HEK293 (cell line): ENCODE data around the gene COX10.

Experiments
- CTCF ChIA-PET: fragments of 350-600 bp; formaldehyde crosslinking; extraction: SDS; loops from one replicate; lab custom pipeline; 2021; ENCODE audit warnings: antibody characterized with exemption; lab: Yijun Ruan, JAX
- POLR2A ChIA-PET: fragments of 300-600 bp; formaldehyde crosslinking; extraction: SDS; loops from one replicate; lab custom pipeline; 2020; ENCODE audit warnings: antibody characterized with exemption, inconsistent platforms; lab: Yijun Ruan, JAX
- H3K27ac ChIP-seq: fragments of 200-500 bp; sonication (Bioruptor generic); 2 replicates; pipeline ENCODE4 v1.5.1; 2014; ENCODE audit warnings: low read depth, low read length, control low read depth, inconsistent platforms; ENCODE audit errors: extremely low read depth
- H3K36me3 ChIP-seq, 2 experiments: fragments of 200-500 bp in 1 of 2; sonication (Bioruptor generic) in 1 of 2; 1 replicate in 1 of 2; 2 replicates in 1 of 2; pipeline ENCODE4 v1.5.1; 2014 to 2017; ENCODE audit warnings: inconsistent platforms in 2 of 2, low read length in 2 of 2; ENCODE audit not compliant: control insufficient read depth in 2 of 2, insufficient read depth in 1 of 2
- H3K4me1 ChIP-seq: fragments of 200-500 bp; sonication (Bioruptor generic); 2 replicates; pipeline ENCODE4 v1.5.1; 2014; ENCODE audit warnings: mild to moderate bottlenecking, low read length, inconsistent platforms; ENCODE audit not compliant: control insufficient read depth, insufficient read depth
- H3K4me3 ChIP-seq: 2 replicates; pipeline ENCODE4 v1.5.1; 2011; ENCODE audit warnings: low read depth, mild to moderate bottlenecking, control low read depth, low read length, moderate library complexity
- H3K9me3 ChIP-seq: fragments of 200-500 bp; sonication (Bioruptor generic); 2 replicates; pipeline ENCODE4 v1.5.1; 2014; ENCODE audit warnings: low read depth, low read length, inconsistent platforms; ENCODE audit not compliant: control insufficient read depth, insufficient read depth
- BCL11A ChIP-seq: fragments of 450-650 bp; formaldehyde crosslinking; IDR thresholded peaks from 2 replicates; pipeline ENCODE4 v1.5.1; 2016; ENCODE audit warnings: low read depth, missing biosample characterization, missing genetic modification characterization
- BCL11B ChIP-seq: fragments of 450-650 bp; formaldehyde crosslinking; IDR thresholded peaks from 2 replicates; pipeline ENCODE4 v1.5.1; 2016; ENCODE audit warnings: low read depth, missing biosample characterization, missing genetic modification characterization
- FEZF1 ChIP-seq: fragments of 450-650 bp; formaldehyde crosslinking; IDR thresholded peaks from 2 replicates; pipeline ENCODE4 v1.5.1; 2016; ENCODE audit warnings: missing biosample characterization, missing genetic modification characterization
- GLI2 ChIP-seq: fragments of 450-650 bp; formaldehyde crosslinking; IDR thresholded peaks from 2 replicates; pipeline ENCODE4; 2017; ENCODE audit warnings: missing biosample characterization, missing genetic modification characterization, low read depth, borderline replicate concordance
- KLF1 ChIP-seq: fragments of 450-650 bp; formaldehyde crosslinking; IDR thresholded peaks from 2 replicates; pipeline ENCODE4 v1.5.1; 2016; ENCODE audit warnings: missing biosample characterization, missing genetic modification characterization
- KLF16 ChIP-seq: fragments of 450-650 bp; formaldehyde crosslinking; IDR thresholded peaks from 2 replicates; pipeline ENCODE4 v1.5.1; 2017; ENCODE audit warnings: missing biosample characterization, missing genetic modification characterization
- OSR2 ChIP-seq: fragments of 450-650 bp; formaldehyde crosslinking; IDR thresholded peaks from 2 replicates; pipeline ENCODE4 v1.5.1; 2016; ENCODE audit warnings: missing biosample characterization, missing genetic modification characterization
- SP7 ChIP-seq: fragments of 450-650 bp; formaldehyde crosslinking; IDR thresholded peaks from 2 replicates; pipeline ENCODE4 v1.5.1; 2016; ENCODE audit warnings: missing biosample characterization, missing genetic modification characterization
- ZBTB21 ChIP-seq: fragments of 450-650 bp; formaldehyde crosslinking; IDR thresholded peaks from 2 replicates; pipeline ENCODE4 v1.5.1; 2017; ENCODE audit warnings: missing biosample characterization, missing genetic modification characterization
- ZFHX2 ChIP-seq: fragments of 450-650 bp; formaldehyde crosslinking; conservative IDR thresholded peaks from 2 replicates; pipeline ENCODE4 v1.5.1; 2016; ENCODE audit warnings: missing biosample characterization, missing genetic modification characterization
- ZFP37 ChIP-seq: fragments of 450-650 bp; formaldehyde crosslinking; IDR thresholded peaks from 2 replicates; pipeline ENCODE4 v1.5.1; 2016; ENCODE audit warnings: missing biosample characterization, missing genetic modification characterization
- ZNF132 ChIP-seq: fragments of 450-650 bp; formaldehyde crosslinking; IDR thresholded peaks from 2 replicates; pipeline ENCODE4 v1.5.1; 2017; ENCODE audit warnings: missing biosample characterization, missing genetic modification characterization, borderline replicate concordance
- ZNF133 ChIP-seq: fragments of 450-650 bp; formaldehyde crosslinking; IDR thresholded peaks from 2 replicates; pipeline ENCODE4 v1.5.1; 2016; ENCODE audit warnings: missing biosample characterization, missing genetic modification characterization
- ZNF202 ChIP-seq: fragments of 450-650 bp; formaldehyde crosslinking; IDR thresholded peaks from 2 replicates; pipeline ENCODE4 v1.5.1; 2016; ENCODE audit warnings: missing biosample characterization, missing genetic modification characterization, borderline replicate concordance
- ZNF221 ChIP-seq: fragments of 450-650 bp; formaldehyde crosslinking; IDR thresholded peaks from 2 replicates; pipeline ENCODE4 v1.5.1; 2017; ENCODE audit warnings: missing biosample characterization, missing genetic modification characterization, borderline replicate concordance
- ZNF24 ChIP-seq: fragments of 450-650 bp; formaldehyde crosslinking; IDR thresholded peaks from 2 replicates; pipeline ENCODE4 v1.5.1; 2016; ENCODE audit warnings: missing biosample characterization, missing genetic modification characterization
- ZNF248 ChIP-seq: fragments of 450-650 bp; formaldehyde crosslinking; IDR thresholded peaks from 2 replicates; pipeline ENCODE4 v1.5.1; 2017; ENCODE audit warnings: missing biosample characterization, missing genetic modification characterization
- ZNF274 ChIP-seq, 2 experiments: fragments of 200-500 bp in 1 of 2; fragments of 450-650 bp in 1 of 2; sonication (Bioruptor generic) in 1 of 2; formaldehyde crosslinking in 1 of 2; IDR thresholded peaks; 2 replicates each; pipeline versions ENCODE4 v1.5.1 to v1.6.1; 2014 to 2016; ENCODE audit warnings: borderline replicate concordance in 1 of 2, inconsistent platforms in 1 of 2, low read length in 1 of 2, missing biosample characterization in 1 of 2, missing genetic modification characterization in 1 of 2
- ZNF433 ChIP-seq: fragments of 450-650 bp; formaldehyde crosslinking; IDR thresholded peaks from 2 replicates; pipeline ENCODE4 v1.5.1; 2016; ENCODE audit warnings: missing biosample characterization, missing genetic modification characterization, low read depth
- ZNF473 ChIP-seq: fragments of 450-650 bp; formaldehyde crosslinking; IDR thresholded peaks from 2 replicates; pipeline ENCODE4 v1.5.1; 2017; ENCODE audit warnings: missing biosample characterization, missing genetic modification characterization
- ZNF561 ChIP-seq: fragments of 450-650 bp; IDR thresholded peaks from 2 replicates; pipeline ENCODE4 v1.5.1; 2018; ENCODE audit warnings: missing biosample characterization, missing genetic modification characterization, borderline replicate concordance
- ZNF621 ChIP-seq: fragments of 450-650 bp; formaldehyde crosslinking; IDR thresholded peaks from 2 replicates; pipeline ENCODE4 v1.5.1; 2017; ENCODE audit warnings: missing biosample characterization, missing genetic modification characterization
- ZNF626 ChIP-seq: fragments of 450-650 bp; sonication (Bioruptor Pico); formaldehyde crosslinking; IDR thresholded peaks from 2 replicates; pipeline ENCODE4 v1.5.1; 2018; ENCODE audit warnings: missing biosample characterization, missing genetic modification characterization, inconsistent platforms
- ZNF837 ChIP-seq: fragments of 450-650 bp; formaldehyde crosslinking; IDR thresholded peaks from 2 replicates; pipeline ENCODE4 v1.5.1; 2016; ENCODE audit warnings: missing biosample characterization, missing genetic modification characterization
- ZSCAN16 ChIP-seq: fragments of 450-650 bp; formaldehyde crosslinking; IDR thresholded peaks from 2 replicates; pipeline ENCODE4 v1.5.1; 2016; ENCODE audit warnings: missing biosample characterization, missing genetic modification characterization
- TF ChIP-seq, protein P1 (sequence below): fragments of 450-650 bp; formaldehyde crosslinking; IDR thresholded peaks from 2 replicates; pipeline ENCODE4 v1.5.1; 2016; ENCODE audit warnings: missing biosample characterization, missing genetic modification characterization
- TF ChIP-seq, protein P2 (sequence below): fragments of 450-650 bp; formaldehyde crosslinking; IDR thresholded peaks from 2 replicates; pipeline ENCODE4 v1.5.1; 2016; ENCODE audit warnings: missing biosample characterization, missing genetic modification characterization
- TF ChIP-seq, protein P3 (sequence below): fragments of 450-650 bp; formaldehyde crosslinking; IDR thresholded peaks from 2 replicates; pipeline ENCODE4 v1.5.1; 2016; ENCODE audit warnings: missing biosample characterization, missing genetic modification characterization
- TF ChIP-seq, protein P4 (sequence below): fragments of 450-650 bp; formaldehyde crosslinking; IDR thresholded peaks from 2 replicates; pipeline ENCODE4 v1.5.1; 2016; ENCODE audit warnings: missing biosample characterization, missing genetic modification characterization
- TF ChIP-seq, protein P5 (sequence below): fragments of 450-650 bp; formaldehyde crosslinking; IDR thresholded peaks from 2 replicates; pipeline ENCODE4 v1.5.1; 2017; ENCODE audit warnings: missing biosample characterization, missing genetic modification characterization

Gene COX10

DNA sequence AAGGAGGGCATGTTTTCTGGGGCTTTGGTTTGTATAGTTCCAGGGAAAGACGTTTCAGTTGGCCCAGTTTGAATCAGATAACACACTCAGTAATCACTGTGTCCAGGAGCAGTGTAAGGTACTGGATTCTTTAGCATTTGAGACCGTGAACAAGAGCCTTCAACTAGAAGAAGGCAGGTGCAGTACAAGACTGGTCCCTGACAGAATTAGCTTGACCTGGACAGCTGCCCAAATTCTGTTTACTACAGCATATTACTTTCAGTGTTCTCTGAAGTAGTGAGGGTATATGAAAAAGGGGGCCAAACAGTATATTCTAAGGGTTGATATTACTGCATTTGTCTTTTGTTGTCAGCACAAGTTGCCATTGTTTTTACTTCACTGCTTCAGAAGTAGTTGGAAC, 81.3 kb downstream of the COX10 start (continued):
- TF ChIP-seq, protein P1, sequence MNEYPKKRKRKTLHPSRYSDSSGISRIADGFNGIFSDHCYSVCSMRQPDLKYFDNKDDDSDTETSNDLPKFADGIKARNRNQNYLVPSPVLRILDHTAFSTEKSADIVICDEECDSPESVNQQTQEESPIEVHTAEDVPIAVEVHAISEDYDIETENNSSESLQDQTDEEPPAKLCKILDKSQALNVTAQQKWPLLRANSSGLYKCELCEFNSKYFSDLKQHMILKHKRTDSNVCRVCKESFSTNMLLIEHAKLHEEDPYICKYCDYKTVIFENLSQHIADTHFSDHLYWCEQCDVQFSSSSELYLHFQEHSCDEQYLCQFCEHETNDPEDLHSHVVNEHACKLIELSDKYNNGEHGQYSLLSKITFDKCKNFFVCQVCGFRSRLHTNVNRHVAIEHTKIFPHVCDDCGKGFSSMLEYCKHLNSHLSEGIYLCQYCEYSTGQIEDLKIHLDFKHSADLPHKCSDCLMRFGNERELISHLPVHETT (tag by site-specific recombination), result no peak
- TF ChIP-seq KLF1 (tag by site-specific recombination) (no peak), ZNF837 (tag by site-specific recombination) (no peak), KLF16 (tag by site-specific recombination) (no peak), ZNF24 (no peak), ZNF274 (IDR thresholded peaks at IDR 0.05; ENCODE audit: low read length) (no peak), ZNF274 (tag by site-specific recombination; IDR thresholded peaks at IDR 0.05; ENCODE audit: borderline replicate concordance) (no peak), ZNF473 (tag by site-specific recombination) (no peak), FEZF1 (tag by site-specific recombination) (no peak), ZNF133 (tag by site-specific recombination) (no peak), ZNF248 (tag by site-specific recombination) (no peak)
- TF ChIP-seq, protein P2, sequence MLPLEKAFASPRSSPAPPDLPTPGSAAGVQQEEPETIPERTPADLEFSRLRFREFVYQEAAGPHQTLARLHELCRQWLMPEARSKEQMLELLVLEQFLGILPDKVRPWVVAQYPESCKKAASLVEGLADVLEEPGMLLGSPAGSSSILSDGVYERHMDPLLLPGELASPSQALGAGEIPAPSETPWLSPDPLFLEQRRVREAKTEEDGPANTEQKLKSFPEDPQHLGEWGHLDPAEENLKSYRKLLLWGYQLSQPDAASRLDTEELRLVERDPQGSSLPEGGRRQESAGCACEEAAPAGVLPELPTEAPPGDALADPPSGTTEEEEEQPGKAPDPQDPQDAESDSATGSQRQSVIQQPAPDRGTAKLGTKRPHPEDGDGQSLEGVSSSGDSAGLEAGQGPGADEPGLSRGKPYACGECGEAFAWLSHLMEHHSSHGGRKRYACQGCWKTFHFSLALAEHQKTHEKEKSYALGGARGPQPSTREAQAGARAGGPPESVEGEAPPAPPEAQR (tag by site-specific recombination), result no peak
- TF ChIP-seq, all 188 proteins: peak for 0

DNA sequence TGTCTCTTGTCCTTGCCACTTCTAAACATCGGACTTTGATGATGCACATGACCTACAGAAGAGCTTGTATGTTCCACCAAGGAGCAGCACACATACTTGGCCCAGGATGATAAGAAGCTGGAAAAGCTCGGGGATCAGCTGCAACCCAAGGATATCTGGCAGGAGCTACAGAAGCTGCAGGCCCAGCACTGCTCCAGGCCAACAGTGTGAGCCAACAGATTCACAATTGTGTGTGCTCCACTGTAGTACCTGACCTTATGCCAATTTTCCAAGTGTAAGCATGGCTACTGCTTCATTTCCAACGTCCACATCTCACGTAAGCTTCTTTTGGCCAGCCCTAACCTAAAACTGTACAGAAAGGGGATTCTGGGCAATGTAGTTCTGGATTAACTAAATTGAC, 83.4 kb downstream of the COX10 start:
- no peaks in the 10 kb centered on the region for H3K9me3 ChIP-seq
- H3K36me3 ChIP-seq, result no peaks in the 10 kb centered on the region
- ChIA-PET POLR2A (no interaction called here), CTCF (no interaction called here)
- no peak overlapping the region for H3K27ac ChIP-seq
- H3K4me1 ChIP-seq, result no peaks in the 10 kb centered on the region
- TF ChIP-seq, protein P2 (tag by site-specific recombination), result no peak
- TF ChIP-seq ZNF221 (tag by site-specific recombination) (no peak), ZNF132 (tag by site-specific recombination) (no peak), ZNF561 (no peak), ZBTB21 (tag by site-specific recombination) (no peak), SP7 (tag by site-specific recombination) (no peak), GLI2 (tag by site-specific recombination) (no peak), OSR2 (tag by site-specific recombination) (no peak), ZFP37 (tag by site-specific recombination) (no peak), ZSCAN16 (tag by site-specific recombination) (no peak), ZNF626 (tag by site-specific recombination) (no peak), BCL11B (tag by site-specific recombination) (no peak), BCL11A (tag by site-specific recombination) (no peak), ZNF621 (tag by site-specific recombination) (no peak), ZNF433 (tag by site-specific recombination) (no peak), ZNF202 (tag by site-specific recombination) (no peak), ZFHX2 (tag by site-specific recombination) (no peak)
- TF ChIP-seq, protein P3, sequence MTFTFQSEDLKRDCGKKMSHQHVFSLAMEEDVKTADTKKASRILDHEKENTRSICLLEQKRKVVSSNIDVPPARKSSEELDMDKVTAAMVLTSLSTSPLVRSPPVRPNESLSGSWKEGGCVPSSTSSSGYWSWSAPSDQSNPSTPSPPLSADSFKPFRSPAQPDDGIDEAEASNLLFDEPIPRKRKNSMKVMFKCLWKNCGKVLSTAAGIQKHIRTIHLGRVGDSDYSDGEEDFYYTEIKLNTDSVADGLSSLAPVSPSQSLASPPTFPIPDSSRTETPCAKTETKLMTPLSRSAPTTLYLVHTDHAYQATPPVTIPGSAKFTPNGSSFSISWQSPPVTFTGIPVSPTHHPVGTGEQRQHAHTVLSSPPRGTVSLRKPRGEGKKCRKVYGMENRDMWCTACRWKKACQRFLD (tag by site-specific recombination), result no peak
- TF ChIP-seq, protein P4, sequence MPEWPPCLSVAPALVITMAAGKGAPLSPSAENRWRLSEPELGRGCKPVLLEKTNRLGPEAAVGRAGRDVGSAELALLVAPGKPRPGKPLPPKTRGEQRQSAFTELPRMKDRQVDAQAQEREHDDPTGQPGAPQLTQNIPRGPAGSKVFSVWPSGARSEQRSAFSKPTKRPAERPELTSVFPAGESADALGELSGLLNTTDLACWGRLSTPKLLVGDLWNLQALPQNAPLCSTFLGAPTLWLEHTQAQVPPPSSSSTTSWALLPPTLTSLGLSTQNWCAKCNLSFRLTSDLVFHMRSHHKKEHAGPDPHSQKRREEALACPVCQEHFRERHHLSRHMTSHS (tag by site-specific recombination), result no peak
- TF ChIP-seq, protein P5, sequence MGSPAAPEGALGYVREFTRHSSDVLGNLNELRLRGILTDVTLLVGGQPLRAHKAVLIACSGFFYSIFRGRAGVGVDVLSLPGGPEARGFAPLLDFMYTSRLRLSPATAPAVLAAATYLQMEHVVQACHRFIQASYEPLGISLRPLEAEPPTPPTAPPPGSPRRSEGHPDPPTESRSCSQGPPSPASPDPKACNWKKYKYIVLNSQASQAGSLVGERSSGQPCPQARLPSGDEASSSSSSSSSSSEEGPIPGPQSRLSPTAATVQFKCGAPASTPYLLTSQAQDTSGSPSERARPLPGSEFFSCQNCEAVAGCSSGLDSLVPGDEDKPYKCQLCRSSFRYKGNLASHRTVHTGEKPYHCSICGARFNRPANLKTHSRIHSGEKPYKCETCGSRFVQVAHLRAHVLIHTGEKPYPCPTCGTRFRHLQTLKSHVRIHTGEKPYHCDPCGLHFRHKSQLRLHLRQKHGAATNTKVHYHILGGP (tag by site-specific recombination), result no peak
- H3K4me3 ChIP-seq, result no peak overlapping the region
